GM21515 (cell line): ENCODE results near the gene NRP1.

ENCODE experiments used
- ATAC-seq: cut with Tn5 transposase; IDR thresholded peaks from one replicate; pipeline ENCODE4 v1.9.1; 2021; ENCODE audit not compliant: unreplicated experiment

NRP1 gene

GRCh38 chr10:33350041-33350440 is 15.6 kb upstream of the NRP1 start:
- ATAC-seq, result no peak

DNA sequence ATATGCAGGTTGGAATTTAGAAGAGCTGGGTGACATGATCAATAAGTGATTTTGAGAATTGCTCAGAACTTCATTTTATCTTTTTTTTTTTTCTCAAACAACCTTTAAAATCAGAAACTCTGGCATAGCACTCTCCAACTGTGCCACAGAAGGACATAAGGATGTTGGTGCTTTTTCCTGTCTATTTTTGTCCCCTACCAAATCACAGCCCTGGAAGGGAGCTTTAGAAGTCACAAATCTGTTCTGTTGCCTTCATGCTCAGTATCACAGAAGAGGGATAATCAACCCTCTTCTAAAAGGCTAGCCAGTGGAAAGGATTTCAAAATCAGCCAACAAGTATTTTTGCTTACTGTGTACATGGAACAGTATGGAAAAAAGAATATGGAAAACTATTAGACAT is 14.8 kb upstream of the NRP1 start:
- ATAC-seq, result no peak

GRCh38 chr10:33347211-33347610 is 12.7 kb upstream of the NRP1 start:
- ATAC-seq, result no peak

- ATAC-seq, result no peak
These were observed 10.8 kb upstream of the NRP1 start for GRCh38 chr10:33345236-33345635.

GRCh38 chr10:33344676-33345075 is 10.2 kb upstream of the NRP1 start:
- no peak for ATAC-seq

DNA sequence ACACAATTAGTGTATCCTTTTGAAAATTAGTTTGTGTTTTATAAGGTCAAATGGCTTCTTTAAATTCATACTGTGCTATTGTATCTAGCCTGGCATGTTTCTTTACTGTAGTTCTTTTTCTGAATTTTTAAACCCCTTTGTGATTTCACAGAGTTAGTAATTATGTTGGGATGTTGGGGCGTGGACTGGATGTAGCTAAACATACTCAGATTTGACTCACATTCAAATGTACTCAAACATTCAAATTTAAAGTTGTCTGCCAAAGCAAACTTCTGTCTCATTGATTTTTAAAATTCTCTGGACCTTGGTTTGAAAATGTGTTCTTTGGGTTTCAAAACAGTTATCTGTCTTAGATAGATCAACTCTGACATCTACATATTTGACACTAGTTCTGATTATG is 7.2 kb upstream of the NRP1 start:
- no peak for ATAC-seq

- no peak for ATAC-seq
These were observed 3.0 kb upstream of the NRP1 start for GRCh38 chr10:33337326-33337957.

DNA sequence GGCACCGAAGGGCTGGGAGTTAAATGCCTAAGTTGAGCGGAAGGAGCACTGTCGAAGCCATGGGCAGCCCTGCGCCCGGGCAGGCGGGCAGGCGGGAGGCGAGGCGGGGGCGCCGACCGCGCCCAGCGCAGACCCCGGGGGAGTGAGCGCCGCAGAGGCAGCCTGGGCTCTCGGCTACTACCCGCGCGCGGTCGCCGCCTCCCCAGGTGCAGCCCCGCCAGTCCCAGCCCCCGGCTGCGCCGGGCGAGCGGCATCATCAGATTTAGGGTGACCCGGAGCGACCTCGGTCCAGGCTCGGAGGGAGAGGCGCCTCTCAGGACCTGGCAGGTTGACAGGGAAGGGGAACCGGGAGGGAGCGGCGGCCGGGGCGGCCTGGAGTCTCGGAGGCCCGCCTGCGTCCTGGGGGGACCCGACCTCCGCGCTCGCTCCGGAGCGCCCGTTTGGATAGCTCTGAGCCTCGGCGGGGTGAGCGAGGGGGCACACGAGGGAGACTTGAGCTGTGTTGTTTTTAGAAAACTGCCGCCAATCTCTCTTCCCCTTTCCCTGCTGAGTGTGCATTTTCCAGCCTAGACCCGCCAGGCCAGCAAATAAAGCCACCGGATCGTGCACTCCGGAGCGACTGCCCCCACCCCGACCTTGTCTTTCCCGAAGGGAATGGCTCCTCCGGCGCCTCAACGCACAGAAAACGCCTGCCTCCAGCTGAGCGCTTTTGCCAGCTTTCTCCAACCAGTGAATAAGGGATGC is 2.3 kb upstream of the NRP1 start:
- no peak for ATAC-seq

DNA sequence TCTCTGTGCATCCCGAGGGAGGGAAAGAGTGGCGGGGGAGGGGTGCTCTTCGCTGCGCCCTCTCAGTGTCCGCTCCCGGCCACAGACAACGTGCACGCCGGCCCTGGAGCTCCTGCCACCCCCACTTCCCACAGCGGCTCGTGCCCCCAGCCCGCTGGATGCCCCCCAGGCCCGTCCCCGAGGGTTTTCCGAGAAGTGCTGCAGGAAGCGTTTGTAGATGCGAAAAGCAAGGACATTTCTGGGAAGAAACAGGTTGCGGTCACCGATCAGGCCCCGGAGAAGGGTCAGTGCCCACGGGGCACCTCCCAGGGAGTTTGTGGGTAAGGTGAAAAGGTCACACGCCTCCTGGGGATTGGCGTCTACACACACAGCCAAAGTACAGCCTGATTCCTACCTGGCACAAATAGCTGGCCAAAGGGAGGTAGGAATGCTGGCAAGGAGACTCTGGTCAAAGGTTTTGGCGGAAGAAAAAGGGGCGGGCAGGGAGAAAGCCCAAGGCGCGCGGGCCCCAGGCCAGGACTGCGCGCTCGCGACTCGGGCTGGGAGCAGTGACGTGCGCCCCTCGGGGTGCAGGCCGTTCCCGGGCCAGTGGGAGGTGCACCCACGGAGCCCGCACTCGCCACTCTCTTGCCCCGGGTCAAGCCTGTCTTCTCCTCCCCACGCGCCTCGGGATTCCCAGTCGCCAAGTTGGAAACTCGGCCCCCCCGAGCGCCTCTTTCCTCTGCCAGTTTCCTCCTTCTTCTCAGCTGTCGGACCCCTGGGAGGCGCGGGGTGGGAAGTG is 1.5 kb upstream of the NRP1 start:
- ATAC-seq, result no peak

GRCh38 chr10:33335551-33335800 is 1.0 kb upstream of the NRP1 start:
- ATAC-seq, result no peak

- no peak for ATAC-seq
These were observed 511 bp upstream of the NRP1 start for GRCh38 chr10:33334805-33335550.

DNA sequence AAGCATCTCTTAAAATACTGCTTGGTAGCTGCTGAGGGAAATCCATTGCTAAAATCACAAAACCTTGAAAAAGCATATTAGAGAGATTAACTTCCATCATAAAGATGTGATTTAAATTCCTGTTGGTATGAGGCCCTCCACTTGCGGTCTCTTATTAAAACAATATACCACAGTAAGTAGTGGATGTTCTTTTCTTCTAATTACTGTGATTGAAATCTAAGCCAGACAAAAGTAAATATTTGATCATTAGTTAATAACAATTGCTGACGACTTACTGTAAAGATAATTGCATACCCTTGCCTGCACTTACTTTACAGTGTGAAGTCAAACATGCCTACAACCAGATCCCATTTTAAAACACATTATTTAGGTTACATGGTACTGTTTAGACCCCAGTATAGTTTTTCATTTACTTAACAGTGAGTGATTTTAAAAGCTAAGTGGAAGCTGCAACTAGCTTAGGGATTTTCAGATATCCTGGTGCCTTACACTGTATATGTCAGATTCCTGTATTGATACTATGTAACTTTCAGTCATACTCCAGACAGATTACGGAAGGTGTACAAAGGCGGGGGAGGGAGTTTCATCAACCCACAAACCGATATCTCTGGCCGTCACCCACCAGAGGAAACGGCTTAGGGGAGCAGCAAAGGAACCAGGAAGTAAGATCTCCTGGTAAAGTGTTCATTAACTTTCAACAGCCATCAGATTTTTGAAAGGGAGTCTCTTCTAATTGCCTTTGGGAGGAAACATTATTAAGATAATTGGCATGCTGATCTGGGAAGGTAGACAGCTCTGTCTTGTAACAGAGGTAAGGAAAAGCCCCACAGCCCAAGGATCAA is 986 bp downstream of the NRP1 start:
- ATAC-seq, result no peak

GRCh38 chr10:33332183-33333065 is 2.0 kb downstream of the NRP1 start:
- no peak for ATAC-seq

- ATAC-seq, result no peak
These were observed 3.1 kb downstream of the NRP1 start for GRCh38 chr10:33331379-33331694.

DNA sequence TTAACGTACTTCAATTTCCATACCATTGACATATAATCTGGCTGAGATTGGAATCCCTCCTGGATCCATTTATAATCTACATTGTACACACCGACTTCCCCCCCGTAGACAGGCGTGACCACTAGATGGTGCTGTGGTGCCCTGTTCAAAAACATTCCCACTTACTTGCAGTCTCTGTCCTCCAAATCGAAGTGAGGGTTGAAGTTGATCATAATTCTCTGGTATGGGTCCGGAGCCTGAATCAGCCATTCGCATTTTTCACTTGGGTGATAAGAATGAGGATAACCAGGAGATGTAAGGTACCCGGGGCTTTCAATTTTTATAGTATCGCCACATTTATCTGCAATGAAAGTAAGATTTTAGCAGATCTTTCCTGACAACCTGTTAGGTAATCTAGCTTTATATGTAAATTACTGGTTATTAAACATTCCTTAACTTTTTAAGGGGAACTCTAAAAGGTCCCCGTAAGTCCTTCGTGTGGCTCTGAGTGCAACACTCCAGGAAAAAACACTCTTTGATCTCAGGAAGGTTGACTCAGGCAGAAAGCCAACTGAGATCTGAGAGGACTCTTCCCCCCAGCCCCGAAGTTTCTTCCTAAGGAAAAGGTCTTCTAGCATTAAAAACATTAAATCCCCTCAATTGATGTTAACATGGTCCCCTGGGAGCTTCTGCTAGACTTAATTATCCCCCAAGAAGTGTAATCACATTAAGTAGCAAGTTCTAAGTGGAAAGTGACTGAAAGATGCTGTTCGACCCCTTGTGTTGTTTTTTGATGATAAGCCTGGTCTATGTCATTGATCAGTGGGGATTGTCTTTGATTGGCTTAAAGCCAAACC is 3.7 kb downstream of the NRP1 start:
- no peak for ATAC-seq

- no peak for ATAC-seq
These were observed 5.3 kb downstream of the NRP1 start for GRCh38 chr10:33329178-33329577.

DNA sequence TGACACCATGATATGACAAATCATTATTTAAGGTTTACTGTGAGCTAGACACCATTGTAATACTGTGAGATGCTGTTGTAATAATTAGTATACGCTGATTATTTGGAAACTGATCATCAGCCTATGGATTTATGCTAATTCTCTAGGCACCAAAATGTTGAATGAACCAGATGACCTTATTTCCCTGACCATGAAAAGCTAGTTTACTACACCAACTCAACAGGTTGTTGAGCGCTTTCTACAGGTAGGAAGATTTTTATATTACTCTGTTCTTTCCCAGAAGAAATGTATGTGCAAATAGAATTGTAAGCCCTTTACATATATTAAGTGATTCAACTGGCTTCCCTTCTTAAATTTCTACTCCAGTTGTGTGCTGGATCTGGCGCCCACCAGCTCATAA is 6.2 kb downstream of the NRP1 start:
- no peak for ATAC-seq

DNA sequence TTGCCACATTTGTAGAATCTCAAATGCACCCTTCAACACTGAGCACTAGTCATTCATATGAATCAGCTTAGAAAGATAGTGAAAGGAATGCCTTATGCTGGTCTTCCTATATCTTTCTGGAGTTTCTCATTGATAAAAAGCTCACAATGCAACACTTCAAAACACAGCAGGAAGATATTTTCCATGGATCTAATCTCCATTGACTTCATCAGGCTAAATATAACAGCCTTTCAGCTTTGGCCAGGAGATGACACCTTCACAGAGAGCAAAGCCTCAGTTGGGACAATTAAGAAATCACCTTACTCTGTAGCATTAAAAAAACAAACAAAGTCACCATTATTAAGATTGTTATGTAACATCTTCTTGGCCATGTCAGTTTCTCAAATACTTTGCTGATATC is 6.7 kb downstream of the NRP1 start:
- ATAC-seq, result no peak

DNA sequence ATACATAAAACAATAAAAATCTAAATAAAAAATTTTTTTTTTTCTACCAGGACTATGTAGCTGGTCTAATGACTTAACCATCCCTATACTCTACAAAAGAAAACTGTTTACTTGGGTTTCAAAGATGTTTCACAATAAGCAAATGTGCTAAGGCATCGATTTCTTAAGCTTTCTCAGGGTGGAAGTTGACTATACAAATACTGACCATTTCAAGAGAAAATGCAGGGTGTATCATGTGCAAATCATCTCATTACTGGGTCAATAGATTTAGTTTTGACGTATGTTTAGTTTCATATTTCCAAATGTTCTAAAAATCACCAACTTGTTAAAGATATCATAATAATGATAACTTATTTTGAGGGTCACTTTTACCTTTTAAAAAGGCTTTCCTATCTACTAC is 7.5 kb downstream of the NRP1 start:
- ATAC-seq, result no peak
